Stimulated activated CD4-positive, alpha-beta T cell treated with anti-CD3 and anti-CD28 coated beads, Interleukin-15, amount 100 ng/mL, for 1 hour (primary cell): ENCODE data around the gene CNIH3.

ENCODE experiments used
- DNase-seq, 2 donors: peaks; one replicate each; pipeline ENCODE4 v3.0.0-alpha.2; 2020; ENCODE audit warnings: low read depth in 1 of 2, low spot score in 1 of 2

The CNIH3 gene

DNA sequence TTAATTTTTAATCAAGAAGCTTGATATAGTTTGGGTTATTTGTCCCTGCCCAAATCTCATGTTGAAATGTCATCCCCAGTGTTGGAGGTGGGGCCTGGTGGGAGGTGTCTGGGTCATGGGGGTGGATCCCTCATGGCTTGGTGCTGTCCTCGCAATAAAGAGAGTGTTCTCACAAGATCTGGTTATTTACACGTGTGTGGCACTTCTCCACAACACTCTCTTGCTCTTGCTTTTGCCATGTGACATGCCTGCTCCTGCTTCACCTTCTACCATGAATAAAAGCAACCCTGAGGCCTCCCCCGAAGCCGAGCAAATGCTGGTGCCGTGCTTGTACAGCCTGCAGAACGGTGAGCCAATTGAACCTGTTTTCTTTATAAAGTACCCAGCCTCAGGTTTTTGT, 2.6 kb upstream of the CNIH3 start:
- DNase-seq: no peak

DNA sequence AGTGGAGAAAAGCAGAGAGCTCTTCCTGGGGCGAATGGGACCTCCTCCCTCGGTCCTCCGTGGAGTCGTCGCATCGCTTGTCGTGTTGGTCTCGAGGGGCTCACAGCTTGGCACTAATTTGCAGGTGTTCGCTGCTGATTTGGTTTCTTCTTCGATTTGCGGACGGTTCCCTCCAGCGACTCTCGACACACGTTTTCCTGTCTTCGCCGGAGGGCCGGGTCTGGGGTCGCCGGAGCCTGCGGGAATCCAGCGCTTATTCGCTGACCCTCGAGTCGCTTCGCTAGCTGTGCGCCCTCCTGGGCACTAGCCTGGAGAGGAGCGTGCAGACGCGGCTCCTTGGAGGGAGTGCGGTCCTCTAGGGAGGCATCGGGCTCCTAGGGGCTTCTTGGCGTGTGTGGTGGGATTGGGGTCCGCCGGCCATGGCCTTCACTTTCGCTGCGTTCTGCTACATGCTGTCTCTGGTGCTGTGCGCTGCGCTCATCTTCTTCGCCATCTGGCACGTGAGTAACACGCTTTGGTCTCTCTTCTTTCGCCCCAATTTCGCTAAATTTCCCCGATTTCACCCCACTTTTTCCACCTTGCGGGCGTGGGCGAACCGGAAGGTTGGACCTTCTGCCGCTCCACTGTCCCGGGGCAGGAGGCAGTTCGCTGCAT, 766 bp downstream of the CNIH3 start:
- no peak for DNase-seq

GRCh38 chr1:224617410-224618355, 1.6 kb downstream of the CNIH3 start:
- DNase-seq: no peak

- DNase-seq: no peak
These were observed 3.1 kb downstream of the CNIH3 start for GRCh38 chr1:224619209-224619608.

DNA sequence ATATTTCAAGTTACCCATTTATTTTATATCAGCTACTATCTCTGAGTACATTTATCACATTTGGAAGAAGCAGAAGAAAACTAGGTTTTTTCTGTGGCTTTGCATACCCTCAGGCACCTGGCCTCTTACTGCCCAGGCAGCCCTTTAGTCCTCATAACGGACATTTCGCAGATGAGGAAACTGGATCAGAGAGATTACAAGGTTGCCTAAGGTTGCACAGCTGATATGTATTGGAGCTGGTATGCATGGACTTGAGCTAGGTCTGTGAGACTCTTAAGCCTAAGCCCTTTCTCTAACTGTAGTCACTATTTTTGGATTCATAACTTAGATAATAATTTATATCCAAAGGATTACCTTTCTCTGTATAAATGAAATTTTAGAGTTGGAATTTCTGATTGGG, 4.0 kb downstream of the CNIH3 start:
- DNase-seq: no peak

- DNase-seq: no peak
These were observed 5.9 kb downstream of the CNIH3 start for GRCh38 chr1:224621813-224622682.

GRCh38 chr1:224622831-224623230, 6.7 kb downstream of the CNIH3 start:
- no peak for DNase-seq

DNA sequence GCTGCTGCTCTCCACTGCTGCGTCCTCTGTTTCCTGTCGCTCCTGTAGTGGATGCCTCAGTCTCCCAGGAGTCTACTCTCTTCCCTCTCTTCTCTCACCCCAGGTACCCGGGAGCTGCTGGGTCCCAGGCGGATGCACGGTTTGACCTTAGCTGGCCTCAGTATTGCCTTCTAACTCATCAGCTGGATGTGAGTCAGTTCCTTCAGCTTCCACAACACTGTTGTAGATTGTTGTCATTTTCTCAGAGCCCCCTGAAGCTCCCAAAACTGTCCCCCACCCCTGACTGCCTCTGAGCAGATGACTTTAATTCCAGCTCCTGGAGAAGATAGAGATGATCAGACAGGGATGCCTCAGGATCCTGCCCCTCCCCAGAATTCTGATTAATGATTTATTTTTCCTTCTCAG, 7.2 kb downstream of the CNIH3 start:
- DNase-seq: no peak

GRCh38 chr1:224623743-224624333, 7.7 kb downstream of the CNIH3 start:
- peak in 1 of 2 donors; percentile 41 for DNase-seq

GRCh38 chr1:224624432-224624831, 8.3 kb downstream of the CNIH3 start:
- DNase-seq: no peak

DNA sequence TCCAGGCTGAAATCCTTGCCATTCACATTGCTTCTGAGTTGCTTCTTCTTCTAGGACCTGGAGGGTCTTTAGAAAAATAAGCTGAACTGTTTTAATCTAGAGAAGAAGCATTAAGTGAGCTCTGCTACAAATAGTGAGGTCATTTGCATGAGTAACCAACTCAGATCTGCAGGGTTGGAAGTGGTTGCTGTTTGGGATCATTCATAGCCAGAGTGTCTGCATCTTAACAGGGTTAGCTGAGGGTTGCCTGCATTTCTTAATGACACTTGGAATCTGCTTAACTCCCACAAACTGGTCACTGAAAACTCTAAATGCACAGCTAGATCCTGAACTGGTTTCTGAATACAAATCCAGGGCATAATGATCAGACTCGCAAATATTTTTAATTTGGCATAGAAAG, 9.9 kb downstream of the CNIH3 start:
- no peak for DNase-seq

GRCh38 chr1:224629965-224630364, 13.8 kb downstream of the CNIH3 start:
- DNase-seq: no peak

- DNase-seq: no peak
These were observed 15.5 kb downstream of the CNIH3 start for GRCh38 chr1:224631462-224632115.

DNA sequence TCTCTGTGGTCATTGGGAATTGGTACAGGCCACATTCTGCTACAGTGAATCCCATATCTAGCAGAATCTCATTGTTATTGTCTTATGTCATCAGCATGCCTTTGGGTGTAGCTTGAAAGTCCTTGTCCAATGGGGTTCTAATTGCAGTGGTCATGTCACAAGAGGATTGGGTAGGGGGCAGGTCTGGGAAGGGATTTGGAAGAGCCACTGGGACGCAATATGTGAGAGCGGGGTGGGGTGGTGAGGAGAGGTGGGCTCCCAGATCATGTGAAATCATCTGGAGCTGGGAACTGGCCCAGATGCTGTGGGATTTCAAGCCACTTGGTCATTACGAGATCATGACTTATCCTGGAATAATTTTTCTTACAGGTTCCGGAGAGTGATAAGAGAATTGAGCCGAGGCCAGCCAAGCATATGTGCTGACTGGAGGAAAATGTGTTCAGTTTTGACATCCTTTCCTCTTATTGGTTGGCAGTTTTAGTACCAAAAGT, 16.3 kb downstream of the CNIH3 start:
- no peak for DNase-seq

- no peak for DNase-seq
These were observed 16.8 kb downstream of the CNIH3 start for GRCh38 chr1:224632921-224633321.

DNA sequence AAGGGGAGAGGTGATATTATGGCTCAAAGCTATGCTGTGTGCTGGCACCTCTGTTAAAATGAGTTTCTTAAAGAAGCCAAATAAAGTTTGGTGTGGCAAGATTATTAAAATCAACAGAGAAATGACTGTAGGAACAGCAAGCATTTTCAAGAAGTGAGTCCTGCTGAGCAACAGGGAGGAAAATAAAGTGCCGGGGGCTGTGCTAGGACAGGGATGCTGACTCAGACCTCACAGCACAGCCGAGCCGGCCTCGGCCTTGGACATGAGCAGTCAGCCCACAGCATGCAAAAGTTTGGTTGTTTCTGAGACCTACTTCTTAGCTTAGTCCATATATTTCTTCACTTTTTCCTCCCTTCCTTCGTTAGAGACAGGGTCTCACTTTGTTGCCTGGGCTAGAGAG, 19.2 kb downstream of the CNIH3 start:
- DNase-seq: no peak

DNA sequence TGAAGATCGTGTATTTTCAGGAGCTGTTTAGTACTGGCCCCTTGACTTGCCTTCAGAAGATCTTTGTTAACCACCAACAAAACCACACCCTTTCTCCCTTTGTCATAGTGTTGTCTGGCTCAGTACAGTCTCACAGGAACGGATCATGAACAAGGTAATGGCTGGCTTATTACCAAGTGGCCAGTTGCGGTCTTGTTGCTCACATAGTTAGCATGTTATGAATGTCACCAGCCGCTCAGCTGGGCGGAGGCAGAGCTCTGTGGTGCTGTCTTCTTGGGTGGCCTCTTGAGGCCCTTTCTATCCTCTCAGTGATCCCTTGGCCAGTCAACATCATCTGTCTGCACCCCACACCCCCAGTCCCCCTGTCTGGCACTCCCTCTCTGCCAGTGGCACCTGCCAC, 21.4 kb downstream of the CNIH3 start:
- no peak for DNase-seq

DNA sequence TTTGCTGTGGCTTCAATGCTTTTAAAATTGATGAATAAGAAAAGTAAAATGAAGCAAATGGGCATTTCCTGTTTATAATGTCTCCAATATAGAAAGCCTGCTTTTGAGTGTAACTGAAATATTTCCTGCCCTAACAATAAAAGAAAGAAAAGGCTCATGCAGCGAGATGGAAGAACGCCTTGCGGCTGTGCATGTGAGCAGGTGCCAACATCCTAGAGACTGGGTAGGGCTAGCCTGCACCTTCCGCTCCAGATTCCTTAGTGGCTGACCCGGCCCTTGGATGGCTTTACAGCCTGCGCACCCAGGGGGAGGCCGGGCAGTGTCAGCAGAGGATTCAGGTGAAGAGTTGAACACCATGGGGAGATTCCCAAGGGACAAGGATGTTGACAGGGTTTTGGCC, 21.8 kb downstream of the CNIH3 start:
- no peak for DNase-seq

- no peak for DNase-seq
These were observed 23.4 kb downstream of the CNIH3 start for GRCh38 chr1:224639426-224639975.

- no peak for DNase-seq
These were observed 23.9 kb downstream of the CNIH3 start for GRCh38 chr1:224640018-224640417.
